Fibroblast of pulmonary artery (primary cell): ENCODE data around the gene NAMPT.

ENCODE experiments used
- DNase-seq: peaks from one replicate; pipeline ENCODE4 v3.0.0-alpha.2; 2010; ENCODE audit warnings: low read depth
- H3K4me3 ChIP-seq: replicated peaks from 2 replicates; pipeline ENCODE4 v1.5.1; 2011; ENCODE audit warnings: low read depth, mild to moderate bottlenecking, control low read depth, low read length, moderate library complexity
- TF ChIP-seq, protein P1 (sequence below): IDR thresholded peaks from 2 replicates; pipeline ENCODE4 v1.5.1; 2011; ENCODE audit warnings: mild to moderate bottlenecking, control low read depth, low read length, inconsistent platforms; ENCODE audit errors: missing control alignments

NAMPT gene

GRCh38 chr7:106270122-106270977 lies 14.4 kb downstream of the NAMPT start:
- peak; percentile 56 for DNase-seq
- no peak overlapping the region for H3K4me3 ChIP-seq
- TF ChIP-seq, protein P1, sequence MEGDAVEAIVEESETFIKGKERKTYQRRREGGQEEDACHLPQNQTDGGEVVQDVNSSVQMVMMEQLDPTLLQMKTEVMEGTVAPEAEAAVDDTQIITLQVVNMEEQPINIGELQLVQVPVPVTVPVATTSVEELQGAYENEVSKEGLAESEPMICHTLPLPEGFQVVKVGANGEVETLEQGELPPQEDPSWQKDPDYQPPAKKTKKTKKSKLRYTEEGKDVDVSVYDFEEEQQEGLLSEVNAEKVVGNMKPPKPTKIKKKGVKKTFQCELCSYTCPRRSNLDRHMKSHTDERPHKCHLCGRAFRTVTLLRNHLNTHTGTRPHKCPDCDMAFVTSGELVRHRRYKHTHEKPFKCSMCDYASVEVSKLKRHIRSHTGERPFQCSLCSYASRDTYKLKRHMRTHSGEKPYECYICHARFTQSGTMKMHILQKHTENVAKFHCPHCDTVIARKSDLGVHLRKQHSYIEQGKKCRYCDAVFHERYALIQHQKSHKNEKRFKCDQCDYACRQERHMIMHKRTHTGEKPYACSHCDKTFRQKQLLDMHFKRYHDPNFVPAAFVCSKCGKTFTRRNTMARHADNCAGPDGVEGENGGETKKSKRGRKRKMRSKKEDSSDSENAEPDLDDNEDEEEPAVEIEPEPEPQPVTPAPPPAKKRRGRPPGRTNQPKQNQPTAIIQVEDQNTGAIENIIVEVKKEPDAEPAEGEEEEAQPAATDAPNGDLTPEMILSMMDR: no peak

DNA sequence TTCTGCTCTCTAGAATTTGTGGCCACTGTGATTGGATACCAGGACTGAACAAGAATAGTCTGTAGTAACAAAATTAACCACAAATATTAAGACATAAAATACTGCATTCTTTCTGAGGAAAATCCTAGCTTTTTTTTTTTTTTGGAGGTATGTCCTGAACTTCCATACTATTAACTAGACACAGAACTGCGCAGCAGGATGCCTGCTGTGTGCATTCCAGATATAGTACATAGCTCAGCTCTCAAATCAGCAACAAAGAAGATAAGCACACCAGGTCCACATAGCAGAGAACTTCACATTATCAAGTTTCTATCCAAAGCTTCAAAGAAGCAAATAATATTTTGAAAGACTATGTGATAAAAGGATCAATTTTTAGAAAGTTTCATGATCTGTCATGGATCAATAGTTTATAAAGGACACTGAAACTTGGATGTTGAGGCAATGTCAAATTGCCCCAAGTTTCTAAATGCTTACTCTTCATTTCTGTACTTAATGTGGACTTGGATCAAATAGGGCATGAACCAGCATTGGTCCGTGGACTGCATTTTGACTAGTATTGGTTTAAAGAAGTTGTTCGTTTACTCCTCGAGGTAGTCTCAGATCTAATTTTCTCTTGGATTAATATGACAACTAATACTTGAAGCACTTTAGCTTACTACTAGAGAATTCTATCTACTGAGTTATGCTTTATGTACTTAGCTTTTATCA lies 15.4 kb downstream of the NAMPT start:
- TF ChIP-seq, protein P1: no peak
- no peak overlapping the region for H3K4me3 ChIP-seq
- DNase-seq: peak; percentile 44

- H3K4me3 ChIP-seq: no peak overlapping the region
- no peak for DNase-seq
- TF ChIP-seq, protein P1: no peak
These were observed 19.6 kb downstream of the NAMPT start for GRCh38 chr7:106265133-106265532.

GRCh38 chr7:106262221-106262881 lies 22.4 kb downstream of the NAMPT start:
- DNase-seq: no peak
- no peak overlapping the region for H3K4me3 ChIP-seq
- TF ChIP-seq, protein P1: no peak

- TF ChIP-seq, protein P1: no peak
- no peak for DNase-seq
- H3K4me3 ChIP-seq: no peak overlapping the region
These were observed 24.6 kb downstream of the NAMPT start for GRCh38 chr7:106260136-106260561.

DNA sequence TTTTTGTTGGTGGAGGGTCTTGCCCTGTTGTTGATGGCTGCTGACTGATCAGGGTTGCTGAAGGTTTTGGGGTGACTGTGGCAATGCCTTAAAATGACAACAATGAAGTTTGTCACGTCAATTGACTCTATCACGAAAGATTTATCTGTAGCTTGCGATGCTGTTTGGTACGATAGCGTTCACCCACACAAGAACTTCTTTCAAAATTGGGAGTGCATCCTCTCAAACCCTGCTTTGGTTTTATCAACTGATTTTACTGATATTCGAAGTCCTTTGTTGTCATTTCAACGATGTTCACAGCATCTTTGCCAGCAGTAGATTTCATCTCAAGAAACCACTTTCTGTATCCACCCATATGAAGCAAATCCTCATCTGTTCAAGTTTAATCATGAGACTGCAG lies 26.0 kb downstream of the NAMPT start:
- TF ChIP-seq, protein P1: no peak
- no peak overlapping the region for H3K4me3 ChIP-seq
- no peak for DNase-seq
